IMR-90 (cell line): Measurements from ENCODE around the gene LRPAP1. TPM values are rescaled to one million over a fixed set of nuclear protein-coding genes. Genes with fewer than 3 reads are reported as not detected.

ENCODE experiments used
- ATAC-seq: fragments of 200-7000 bp; cut with Tn5 transposase; 2 replicates; pipeline ENCODE4 v1.9.1; 2020; ENCODE audit warnings: low read depth, mild to moderate bottlenecking, moderate library complexity
- BruUV-seq: library from RNA; stranded (reverse); fragments of 400-500 nt; replicated peaks from 2 replicates; lab custom pipeline; 2021; lab: Mats Ljungman, UMichigan
- CTCF ChIA-PET: fragments of 300-600 bp; formaldehyde crosslinking; extraction: SDS; loops from one replicate; lab custom pipeline; 2021; ENCODE audit warnings: antibody characterized with exemption; lab: Yijun Ruan, JAX
- POLR2A ChIA-PET: fragments of 300-600 bp; sonication (Branson Sonifier 250); formaldehyde crosslinking; loops from one replicate; lab custom pipeline; 2022; ENCODE audit warnings: antibody characterized with exemption; ENCODE audit not compliant: unreplicated experiment; lab: Charles Lee
- DNase-seq: peaks from one replicate; pipeline ENCODE4 v3.0.0; 2013
- H2AFZ ChIP-seq: replicated peaks from 2 replicates; pipeline ENCODE3; 2013; ENCODE audit warnings: low read length, mild to moderate bottlenecking; ENCODE audit not compliant: poor library complexity
- H2AK5ac ChIP-seq: 2 replicates; pipeline ENCODE4 v1.6.1; 2013; ENCODE audit warnings: low read depth, low read length, inconsistent platforms
- H2AK9ac ChIP-seq: replicated peaks from 2 replicates; pipeline ENCODE3; 2013; ENCODE audit warnings: mild to moderate bottlenecking, low read depth, low read length, moderate library complexity; ENCODE audit not compliant: poor library complexity
- H2BK120ac ChIP-seq: 2 replicates; pipeline ENCODE4 v1.6.1; 2013; ENCODE audit warnings: low read depth, low read length, inconsistent platforms
- H2BK15ac ChIP-seq: 3 replicates; pipeline ENCODE4 v1.6.1; 2013; ENCODE audit warnings: low read depth, low read length, inconsistent platforms
- H2BK20ac ChIP-seq: 2 replicates; pipeline ENCODE4 v1.6.1; 2013; ENCODE audit warnings: low read depth, mild to moderate bottlenecking, inconsistent platforms, low read length, moderate library complexity
- H2BK5ac ChIP-seq: 2 replicates; pipeline ENCODE4 v1.6.1; 2013; ENCODE audit warnings: mild to moderate bottlenecking, low read depth, low read length, inconsistent platforms; ENCODE audit not compliant: poor library complexity, severe bottlenecking
- H3K14ac ChIP-seq: replicated peaks from 2 replicates; pipeline ENCODE4 v1.6.1; 2013; ENCODE audit warnings: low read depth, low read length, inconsistent platforms
- H3K18ac ChIP-seq: 2 replicates; pipeline ENCODE4 v1.6.1; 2013; ENCODE audit warnings: low read depth, low read length, control low read depth
- H3K23ac ChIP-seq: 2 replicates; pipeline ENCODE4 v1.6.1; 2013; ENCODE audit warnings: low read depth, low read length, inconsistent platforms
- H3K27ac ChIP-seq: 2 replicates; pipeline ENCODE4 v1.5.1; 2013; ENCODE audit warnings: mild to moderate bottlenecking, control low read depth, low read length; ENCODE audit not compliant: insufficient read depth
- H3K27me3 ChIP-seq: 2 replicates; pipeline ENCODE4 v1.6.1; 2013; ENCODE audit warnings: low read length; ENCODE audit not compliant: control insufficient read depth, insufficient read depth
- H3K36me3 ChIP-seq: 2 replicates; pipeline ENCODE4 v1.6.1; 2013; ENCODE audit warnings: low read length, mixed read lengths; ENCODE audit not compliant: control insufficient read depth, insufficient read depth
- H3K4ac ChIP-seq: 2 replicates; pipeline ENCODE4 v1.6.1; 2013; ENCODE audit warnings: low read depth, low read length, inconsistent platforms
- H3K4me1 ChIP-seq: 2 replicates; pipeline ENCODE4 v1.6.1; 2013; ENCODE audit warnings: low read length, mixed read lengths; ENCODE audit not compliant: control insufficient read depth, insufficient read depth
- H3K4me2 ChIP-seq: 2 replicates; pipeline ENCODE4 v1.6.1; 2013; ENCODE audit warnings: low read depth, mild to moderate bottlenecking, control low read depth, low read length, moderate library complexity
- H3K4me3 ChIP-seq: 2 replicates; pipeline ENCODE4 v1.5.1; 2013; ENCODE audit warnings: low read depth, mild to moderate bottlenecking, control low read depth, low read length, moderate library complexity; ENCODE audit not compliant: insufficient read depth
- H3K56ac ChIP-seq: 2 replicates; pipeline ENCODE4 v1.6.1; 2013; ENCODE audit warnings: low read length, inconsistent platforms; ENCODE audit not compliant: insufficient read depth; ENCODE audit errors: extremely low read depth
- H3K79me1 ChIP-seq, 2 experiments: 2 replicates each; pipeline ENCODE4 v1.6.1; 2013; ENCODE audit warnings: low read length in 2 of 2, inconsistent platforms in 1 of 2, low read depth in 1 of 2
- H3K9ac ChIP-seq: 2 replicates; pipeline ENCODE4 v1.6.1; 2013; ENCODE audit warnings: low read depth, low read length, control low read depth
- H3K9me1 ChIP-seq: 2 replicates; pipeline ENCODE4 v1.6.1; 2013; ENCODE audit warnings: low read length, inconsistent platforms; ENCODE audit not compliant: insufficient read depth
- H3K9me3 ChIP-seq: 2 replicates; pipeline ENCODE4 v1.6.1; 2013; ENCODE audit warnings: low read length; ENCODE audit not compliant: control insufficient read depth, insufficient read depth
- H4K20me1 ChIP-seq: 2 replicates; pipeline ENCODE4 v1.6.1; 2013; ENCODE audit warnings: low read length, inconsistent platforms; ENCODE audit not compliant: insufficient read depth
- H4K5ac ChIP-seq: 2 replicates; pipeline ENCODE4 v1.6.1; 2013; ENCODE audit warnings: mild to moderate bottlenecking, low read depth, low read length, control low read depth
- H4K8ac ChIP-seq, 2 experiments: 2 replicates each; pipeline ENCODE4 v1.6.1; 2013; ENCODE audit warnings: low read depth in 2 of 2, low read length in 2 of 2, control low read depth in 1 of 2, inconsistent platforms in 1 of 2
- H4K91ac ChIP-seq: 2 replicates; pipeline ENCODE4 v1.6.1; 2013; ENCODE audit warnings: low read depth, low read length, inconsistent platforms; ENCODE audit not compliant: insufficient read depth
- BHLHE40 ChIP-seq: fragments of 150-350 bp; IDR thresholded peaks from 2 replicates; pipeline ENCODE4 v1.6.1; 2016; ENCODE audit warnings: mild to moderate bottlenecking, low read depth, low read length
- CEBPB ChIP-seq: IDR thresholded peaks from 2 replicates; pipeline ENCODE4 v1.6.1; 2012; ENCODE audit warnings: low read depth, low read length, improper control_type of control experiment
- CHD1 ChIP-seq: IDR thresholded peaks from 2 replicates; pipeline ENCODE4 v1.6.1; 2012; ENCODE audit warnings: low read depth, low read length, improper control_type of control experiment
- ELK1 ChIP-seq: fragments of 150-350 bp; IDR thresholded peaks from 2 replicates; pipeline ENCODE4 v1.6.1; 2016; ENCODE audit warnings: low read depth, mild to moderate bottlenecking, low read length, moderate library complexity, borderline replicate concordance
- FOS ChIP-seq: fragments of 150-350 bp; IDR thresholded peaks from 2 replicates; pipeline ENCODE4 v1.6.1; 2016; ENCODE audit warnings: low read depth, low read length
- MAFK ChIP-seq: IDR thresholded peaks from 2 replicates; pipeline ENCODE4 v1.6.1; 2012; ENCODE audit warnings: low read depth, low read length, improper control_type of control experiment
- MAZ ChIP-seq: IDR thresholded peaks from 2 replicates; pipeline ENCODE4 v1.6.1; 2012; ENCODE audit warnings: low read depth, mild to moderate bottlenecking, low read length, improper control_type of control experiment, moderate library complexity, borderline replicate concordance
- MXI1 ChIP-seq: IDR thresholded peaks from 2 replicates; pipeline ENCODE4 v1.6.1; 2012; ENCODE audit warnings: low read depth, mild to moderate bottlenecking, low read length, moderate library complexity, borderline replicate concordance
- NFE2L2 ChIP-seq: fragments of 150-350 bp; IDR thresholded peaks from 2 replicates; pipeline ENCODE4 v1.6.1; 2016; ENCODE audit warnings: low read depth, mild to moderate bottlenecking, low read length
- POLR2A ChIP-seq: IDR thresholded peaks from 2 replicates; pipeline ENCODE4 v1.6.1; 2012; ENCODE audit warnings: mild to moderate bottlenecking, low read depth, low read length
- RAD21 ChIP-seq: IDR thresholded peaks from 2 replicates; pipeline ENCODE4 v1.6.1; 2012; ENCODE audit warnings: low read length, improper control_type of control experiment
- RCOR1 ChIP-seq: IDR thresholded peaks from 2 replicates; pipeline ENCODE4 v1.6.1; 2012; ENCODE audit warnings: mild to moderate bottlenecking, low read length, improper control_type of control experiment; ENCODE audit not compliant: insufficient replicate concordance
- RFX5 ChIP-seq: IDR thresholded peaks from 2 replicates; pipeline ENCODE4 v1.8.0; 2012; ENCODE audit warnings: low read depth, mild to moderate bottlenecking, low read length, moderate library complexity
- SMC3 ChIP-seq: fragments of 150-350 bp; IDR thresholded peaks from 2 replicates; pipeline ENCODE4 v1.6.1; 2016; ENCODE audit warnings: low read depth, mild to moderate bottlenecking, antibody characterized with exemption, low read length, moderate library complexity
- USF2 ChIP-seq: fragments of 150-350 bp; IDR thresholded peaks from 2 replicates; pipeline ENCODE4 v1.6.1; 2017; ENCODE audit warnings: mild to moderate bottlenecking, antibody characterized with exemption, low read length, low read depth
- WGBS, 2 experiments: methylation state at CpG; one replicate each; pipeline versions ENCODE4 v1.1.5 to v1.1.7; 2013; ENCODE audit warnings: missing lambda C conversion rate in 2 of 2; ENCODE audit not compliant: insufficient read length in 1 of 2; ENCODE audit errors: extremely low coverage in 2 of 2; 5-methylcytosine and 5-hydroxymethylcytosine counted together
- dilution Hi-C: fragments of 300-500 bp; cut with HindIII; formaldehyde crosslinking; loops from one replicate; pipeline ENCODE4 v1.14.3; 2018; ENCODE audit warnings: low sequenced_read_pairs; ENCODE audit not compliant: unreplicated experiment
- in situ Hi-C: fragments of 300-500 bp; cut with MboI; formaldehyde crosslinking; loops from 3 replicates; pipeline ENCODE4 v1.14.3; 2019; ENCODE audit warnings: low sequenced_read_pairs, inconsistent platforms, mixed read lengths
- intact Hi-C: fragments of 100-400 bp; cut with micrococcal nuclease; formaldehyde crosslinking; loops from 2 replicates; pipeline ENCODE4 v1.10.0; 2022
- polyA plus RNA-seq, 3 experiments: library from polyadenylated mRNA; depleted of rRNA; stranded (reverse); fragments of >200 nt; gene quantifications; 2 replicates each; pipeline ENCODE4 v1.2.3, GENCODE V29; 2012; ENCODE audit warnings: low replicate concordance in 1 of 3
- total RNA-seq: library from RNA; depleted of rRNA; stranded (reverse); fragments of >200 nt; gene quantifications from 2 replicates; pipeline ENCODE4 v1.2.3, GENCODE V29; 2012

Gene LRPAP1
- total and polyA plus RNA-seq, 2 of the 4 experiments (the other 2 are of a cell fraction): 135 to 175 TPM

GRCh38 chr4:3516836-3517730, 15.1 kb downstream of the LRPAP1 start:
- Histone ChIP-seq H3K27ac (no peak overlapping the region), H4K5ac (no peak overlapping the region), H4K91ac (no peak overlapping the region), H2AFZ (no peak overlapping the region), H2BK120ac (no peak overlapping the region), H3K56ac (no peak overlapping the region), H3K23ac (no peak overlapping the region), H2BK15ac (no peak overlapping the region), H2BK5ac (no peak overlapping the region), H2AK9ac (no peak overlapping the region), H3K36me3 (peaks cover 73% of the 10 kb centered on the region), H3K4me1 (no peaks in the 10 kb centered on the region), H3K79me1 (no peaks in the 10 kb centered on the region), H4K8ac (no peak overlapping the region), H3K14ac (no peak overlapping the region), H3K4ac (no peak overlapping the region), H3K9me1 (no peaks in the 10 kb centered on the region), H3K4me2 (no peak overlapping the region), H3K9ac (no peak overlapping the region), H3K9me3 (no peaks in the 10 kb centered on the region), H3K18ac (no peak overlapping the region), H2BK20ac (no peak overlapping the region), H2AK5ac (no peak overlapping the region), H3K4me3 (no peak overlapping the region), H4K20me1 (peaks cover 8% of the 10 kb centered on the region), H3K27me3 (no peaks in the 10 kb centered on the region)
- WGBS, 2 experiments: 94% methylated on average over 20 of the region's 29 CpGs; no CpG with 5 or more reads in 1 of the 2 experiments
- DNase-seq: no peak
- BruUV-seq: no TSS peak
- ChIA-PET POLR2A (no interaction called here), CTCF (no interaction called here)
- dilution Hi-C loops: no loop called here
- no peak; the same call in 1 of the 2 replicates for ATAC-seq
- intact Hi-C loops: no loop called here
- in situ Hi-C loops: no loop called here
- TF ChIP-seq CEBPB (no peak), MXI1 (no peak), RFX5 (no peak), FOS (no peak), RCOR1 (no peak), MAFK (no peak), USF2 (no peak), RAD21 (no peak), POLR2A (no peak), NFE2L2 (no peak), MAZ (no peak), BHLHE40 (no peak), CHD1 (no peak), SMC3 (no peak), ELK1 (no peak)
